COR-L47 (cell line): ENCODE measurements around the gene PRKCD.
"Not testable (repeated sequence)": the region's sequence is repeated elsewhere in the genome, so short reads cannot be mapped to it uniquely, and the experiment has no call there.

Source experiments
- DNase-seq: peaks from one replicate; lab custom pipeline; 2025; lab: John Stamatoyannopoulos, UW

The PRKCD gene

GRCh38 chr3:53139906-53140846, 20.8 kb upstream of the PRKCD start:
- no peak for DNase-seq

GRCh38 chr3:53140847-53141845, 19.9 kb upstream of the PRKCD start:
- no peak for DNase-seq

- DNase-seq: no peak
Observed at GRCh38 chr3:53142986-53143385, 18.0 kb upstream of the PRKCD start.

- no peak for DNase-seq
Observed at GRCh38 chr3:53144446-53144845, 16.6 kb upstream of the PRKCD start.

GRCh38 chr3:53144862-53145712, 15.9 kb upstream of the PRKCD start:
- peak; percentile 5 for DNase-seq

DNA sequence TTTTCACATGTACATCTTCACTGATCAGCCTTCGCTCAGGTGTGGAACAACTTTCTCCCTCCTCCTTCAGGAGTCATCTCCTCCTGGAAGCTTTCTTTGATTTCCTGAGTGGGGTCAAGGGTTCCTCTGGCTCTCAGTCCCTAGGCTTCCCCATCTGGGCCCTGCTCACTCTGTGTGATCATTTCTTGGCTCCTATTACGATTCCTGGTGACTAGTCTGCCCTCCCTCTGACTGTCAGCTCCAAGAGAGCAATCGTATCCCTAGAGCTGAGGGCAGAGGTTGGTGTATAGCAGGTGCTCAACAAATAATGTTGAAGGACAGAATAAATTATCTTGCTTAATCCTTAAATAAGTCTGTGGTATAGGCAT, 15.3 kb upstream of the PRKCD start:
- no peak for DNase-seq

- no peak for DNase-seq
Observed at GRCh38 chr3:53146319-53146891, 14.6 kb upstream of the PRKCD start.

- DNase-seq: no peak
Observed at GRCh38 chr3:53147151-53147902, 13.7 kb upstream of the PRKCD start.

GRCh38 chr3:53147903-53148400, 13.1 kb upstream of the PRKCD start:
- DNase-seq: peak; percentile 19

GRCh38 chr3:53149006-53149690, 11.9 kb upstream of the PRKCD start:
- no peak for DNase-seq

DNA sequence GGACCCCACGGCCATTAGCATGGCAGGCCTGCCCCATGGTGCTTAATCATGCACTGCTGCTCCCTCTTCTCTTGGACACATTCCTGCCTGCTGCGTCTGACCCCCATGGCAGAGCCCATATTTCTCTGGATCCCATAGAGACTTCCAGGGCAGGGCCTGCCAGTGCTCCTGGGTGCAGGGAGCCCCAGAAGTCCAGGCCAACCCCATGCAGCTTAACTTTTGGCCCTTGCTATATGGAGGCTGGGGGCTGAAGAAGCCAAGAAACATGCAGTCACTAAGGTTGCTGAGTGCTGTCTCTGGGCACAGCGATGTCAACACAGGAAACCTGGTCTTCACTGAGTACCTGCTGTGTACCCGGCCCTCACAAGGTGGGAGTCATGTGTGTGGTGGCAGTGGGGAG, 11.3 kb upstream of the PRKCD start:
- no peak for DNase-seq

DNA sequence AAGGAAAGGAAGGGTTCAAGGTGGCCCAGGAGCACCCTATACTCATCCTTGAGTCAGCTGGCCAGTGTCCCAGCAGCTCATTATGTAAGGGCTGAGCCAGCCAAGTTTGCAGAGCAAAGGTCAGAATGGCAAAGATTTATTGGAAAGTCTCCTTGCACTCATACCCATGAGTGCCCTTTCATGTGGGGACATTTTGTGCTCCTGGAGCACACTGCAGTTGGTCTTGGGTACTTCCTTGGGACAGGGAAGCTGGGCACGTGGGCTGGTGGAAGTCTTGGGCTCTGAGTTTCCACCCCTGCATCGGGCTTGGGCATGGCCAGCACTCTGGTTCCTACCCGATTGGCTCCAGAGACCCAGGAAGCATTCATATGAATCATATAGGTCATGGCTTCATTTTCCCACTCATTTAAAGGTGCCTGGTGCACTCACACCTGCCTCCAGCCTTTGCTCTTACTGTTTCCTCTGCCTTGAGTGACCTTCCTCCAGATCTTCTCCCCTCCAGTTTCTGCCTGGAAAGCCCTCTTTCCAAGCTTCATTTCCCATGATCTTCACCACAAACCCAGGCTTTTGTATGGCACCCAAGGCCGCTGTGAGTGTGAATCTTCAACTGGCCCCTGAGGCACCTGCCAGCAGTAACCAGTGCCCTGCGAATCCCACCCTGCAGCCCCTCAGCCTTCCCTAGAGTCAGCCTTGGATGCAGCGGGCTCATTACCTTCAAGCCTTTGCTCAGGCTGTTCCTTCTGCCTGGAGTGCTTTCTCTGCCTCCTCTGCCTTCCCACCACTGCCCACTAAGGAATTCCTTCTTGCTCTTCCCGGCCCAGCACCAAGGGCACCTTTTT, 10.5 kb upstream of the PRKCD start:
- DNase-seq: no peak

DNA sequence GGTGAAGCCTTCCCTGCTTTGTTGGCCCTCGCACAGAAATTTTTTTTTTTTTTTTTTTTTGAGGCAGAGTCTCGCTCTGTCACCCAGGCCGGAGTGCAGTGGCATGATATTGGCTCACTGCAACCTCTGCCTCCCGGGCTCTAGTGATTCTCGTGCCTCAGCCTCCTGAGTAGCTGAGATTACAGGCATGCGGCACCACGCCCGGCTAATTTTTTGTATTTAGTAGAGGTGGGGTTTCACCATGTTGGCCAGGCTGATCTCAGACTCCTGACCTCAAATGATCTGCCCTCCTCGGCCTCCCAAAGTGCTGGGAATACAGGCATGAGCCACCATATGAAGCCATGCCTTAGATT, 9.9 kb upstream of the PRKCD start:
- not testable (repeated sequence) for DNase-seq

DNA sequence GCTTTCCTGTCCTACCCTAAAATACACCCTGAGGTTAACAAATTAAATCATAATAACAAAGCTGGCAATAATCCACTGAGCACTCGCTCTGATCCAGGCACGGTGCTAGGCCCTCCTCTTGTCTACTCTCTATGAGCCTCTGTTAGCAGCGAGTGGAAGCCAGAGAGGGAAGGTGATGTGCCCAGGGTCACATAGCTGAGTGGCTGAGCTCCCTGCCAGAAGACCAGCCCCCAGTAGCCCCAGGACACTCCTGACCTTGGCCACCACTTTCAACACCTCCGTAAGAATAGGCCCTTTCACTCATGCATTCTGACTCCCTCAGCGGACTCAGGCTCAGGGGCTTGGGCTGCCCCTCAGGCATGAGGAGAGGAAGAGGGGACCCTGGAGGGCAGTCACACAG, 9.5 kb upstream of the PRKCD start:
- DNase-seq: no peak

DNA sequence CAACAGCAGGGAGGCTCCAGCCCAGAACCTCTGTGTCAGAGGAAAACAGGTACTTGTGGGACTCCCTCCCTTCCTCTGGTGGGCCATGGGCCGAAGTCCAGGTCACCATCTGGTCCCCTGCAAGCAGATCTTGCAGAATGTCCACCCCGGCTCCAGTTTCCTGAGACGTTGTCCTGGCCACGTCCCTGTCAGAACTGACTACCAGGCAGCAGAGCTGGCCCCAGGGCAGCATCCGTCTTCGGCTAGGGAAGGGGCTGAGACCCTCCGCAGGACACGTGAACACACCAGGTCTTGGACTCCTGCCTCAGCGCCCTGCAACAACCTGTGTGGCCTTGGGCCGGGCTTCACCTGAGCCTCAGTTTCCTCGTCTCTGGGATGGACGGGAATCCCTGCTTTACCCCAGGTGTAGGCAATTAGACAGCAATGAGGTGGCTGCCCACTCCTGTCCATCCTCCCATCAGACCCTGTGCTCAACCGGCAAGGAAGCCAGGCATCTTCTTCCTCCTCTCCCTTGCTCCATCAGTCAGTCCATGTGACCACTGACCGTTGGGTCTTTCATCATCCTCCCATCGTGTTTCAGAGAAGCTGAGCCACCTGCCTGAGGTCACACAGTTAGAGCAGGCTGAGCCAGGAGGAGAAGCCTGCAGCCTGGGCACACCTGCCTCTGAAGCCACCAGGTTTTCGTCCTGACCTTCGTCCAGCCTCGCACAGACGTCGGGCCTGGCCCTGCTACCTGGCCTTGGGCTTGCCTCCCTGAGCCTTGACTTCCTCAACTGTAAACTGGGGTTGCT, 8.9 kb upstream of the PRKCD start:
- no peak for DNase-seq

GRCh38 chr3:53153264-53153823, 7.7 kb upstream of the PRKCD start:
- DNase-seq: no peak

GRCh38 chr3:53153980-53154379, 7.0 kb upstream of the PRKCD start:
- no peak for DNase-seq

GRCh38 chr3:53154881-53155285, 6.1 kb upstream of the PRKCD start:
- no peak for DNase-seq
